GM21390 (cell line): ENCODE data around the gene TSEN54.
A peak's percentile ranks its signal among the peaks of the same experiment; 100 is the strongest.

Experiments
- ATAC-seq: cut with Tn5 transposase; IDR thresholded peaks from one replicate; pipeline ENCODE4 v1.9.1; 2021; ENCODE audit not compliant: unreplicated experiment

Gene TSEN54

GRCh38 chr17:75503976-75504346 lies 12.4 kb upstream of the TSEN54 start:
- no peak for ATAC-seq

GRCh38 chr17:75504347-75505151 lies 11.8 kb upstream of the TSEN54 start:
- ATAC-seq = no peak

- ATAC-seq = no peak
These were observed 11.2 kb upstream of the TSEN54 start for GRCh38 chr17:75505152-75505409.

GRCh38 chr17:75505640-75506039 lies 10.7 kb upstream of the TSEN54 start:
- ATAC-seq = no peak

GRCh38 chr17:75506134-75506533 lies 10.2 kb upstream of the TSEN54 start:
- no peak for ATAC-seq

- no peak for ATAC-seq
These were observed 9.4 kb upstream of the TSEN54 start for GRCh38 chr17:75506888-75507287.

- no peak for ATAC-seq
These were observed 8.3 kb upstream of the TSEN54 start for GRCh38 chr17:75507733-75508719.

- ATAC-seq = no peak
These were observed 7.4 kb upstream of the TSEN54 start for GRCh38 chr17:75508931-75509361.

GRCh38 chr17:75509528-75510258 lies 6.6 kb upstream of the TSEN54 start:
- ATAC-seq = no peak

- ATAC-seq = no peak
These were observed 5.1 kb upstream of the TSEN54 start for GRCh38 chr17:75511270-75511609.

GRCh38 chr17:75511610-75512575 lies 4.4 kb upstream of the TSEN54 start:
- no peak for ATAC-seq

GRCh38 chr17:75512926-75513640 lies 3.2 kb upstream of the TSEN54 start:
- ATAC-seq = no peak

- no peak for ATAC-seq
These were observed 2.7 kb upstream of the TSEN54 start for GRCh38 chr17:75513641-75514000.

GRCh38 chr17:75514299-75514918 lies 1.9 kb upstream of the TSEN54 start:
- no peak for ATAC-seq

GRCh38 chr17:75514919-75515495 lies 1.3 kb upstream of the TSEN54 start:
- ATAC-seq = no peak

GRCh38 chr17:75515496-75516254 lies 653 bp upstream of the TSEN54 start, which contains the start of gene CASKIN2:
CASKIN2 (minus strand) TSS chr17:75515537; CDS start chr17:75513804, 1,733 bp downstream.
- ATAC-seq = peak; percentile 41

- peak; percentile 29 for ATAC-seq
These were observed 430 bp downstream of the TSEN54 start for GRCh38 chr17:75516619-75517296.
